GM19035 (cell line): ENCODE measurements around the gene HPRT1.

ENCODE experiments used
- ATAC-seq: cut with Tn5 transposase; IDR thresholded peaks from one replicate; pipeline ENCODE4 v1.9.1; 2021; ENCODE audit not compliant: unreplicated experiment

Gene HPRT1

DNA sequence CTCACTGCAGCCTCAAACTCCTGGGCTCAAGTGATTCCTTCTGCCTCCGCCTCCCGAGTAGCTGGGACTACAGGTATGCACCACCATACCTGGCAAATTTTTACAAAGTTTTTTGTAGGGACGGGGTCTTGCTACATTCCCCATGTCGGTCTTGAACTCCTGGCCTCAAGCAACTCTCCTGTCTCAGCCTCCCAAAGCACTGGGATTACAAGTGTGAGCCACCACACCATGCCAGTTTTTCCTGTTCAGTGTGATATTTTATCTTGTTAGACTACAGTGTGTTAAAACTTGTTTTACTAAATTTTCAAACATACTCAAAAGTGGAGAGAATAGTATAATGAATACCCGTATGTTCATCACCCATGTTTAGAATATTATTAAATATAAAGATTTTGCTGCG, 12.1 kb downstream of the HPRT1 start:
- no peak for ATAC-seq

DNA sequence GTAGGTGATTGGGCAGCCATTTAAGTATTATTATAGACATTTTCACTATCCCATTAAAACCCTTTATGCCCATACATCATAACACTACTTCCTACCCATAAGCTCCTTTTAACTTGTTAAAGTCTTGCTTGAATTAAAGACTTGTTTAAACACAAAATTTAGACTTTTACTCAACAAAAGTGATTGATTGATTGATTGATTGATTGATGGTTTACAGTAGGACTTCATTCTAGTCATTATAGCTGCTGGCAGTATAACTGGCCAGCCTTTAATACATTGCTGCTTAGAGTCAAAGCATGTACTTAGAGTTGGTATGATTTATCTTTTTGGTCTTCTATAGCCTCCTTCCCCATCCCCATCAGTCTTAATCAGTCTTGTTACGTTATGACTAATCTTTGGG, 16.3 kb downstream of the HPRT1 start:
- ATAC-seq = no peak

DNA sequence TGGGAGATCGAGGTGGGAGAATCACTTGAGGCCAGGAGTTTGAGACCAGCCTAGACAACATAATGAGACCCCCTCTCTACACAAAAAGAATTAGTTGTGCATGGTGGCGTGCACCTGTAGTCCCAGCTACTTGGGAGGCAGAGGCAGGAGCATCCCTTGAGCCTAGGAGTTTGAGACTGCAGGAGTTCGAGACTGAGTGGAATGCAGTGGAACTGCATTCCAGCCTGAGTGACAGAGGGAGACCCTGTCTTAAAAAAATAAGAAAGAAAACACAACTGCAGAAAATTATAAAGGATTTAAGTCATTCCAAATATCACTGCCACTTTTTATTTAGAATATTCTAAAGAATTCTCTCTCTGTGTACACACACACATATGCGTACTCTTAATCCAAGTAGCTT, 18.4 kb downstream of the HPRT1 start:
- no peak for ATAC-seq

DNA sequence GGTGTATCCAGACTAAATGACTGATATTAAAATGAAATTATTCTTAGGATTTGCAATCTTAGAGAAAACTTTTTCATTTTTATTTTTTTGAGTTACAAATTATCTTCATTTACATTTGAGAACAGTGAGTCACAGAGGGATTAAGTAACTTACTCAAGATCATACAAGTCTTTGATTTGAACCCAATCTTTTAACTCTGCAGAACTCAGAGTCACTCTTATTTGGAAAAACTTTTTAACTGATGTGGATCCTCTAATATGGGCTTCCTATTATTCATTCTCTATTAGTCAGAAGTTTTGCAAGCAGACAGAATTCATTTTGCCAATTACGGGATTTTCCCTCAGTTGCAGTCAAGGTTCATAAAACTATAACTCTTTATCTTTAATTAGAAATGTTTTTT, 20.1 kb downstream of the HPRT1 start:
- no peak for ATAC-seq

DNA sequence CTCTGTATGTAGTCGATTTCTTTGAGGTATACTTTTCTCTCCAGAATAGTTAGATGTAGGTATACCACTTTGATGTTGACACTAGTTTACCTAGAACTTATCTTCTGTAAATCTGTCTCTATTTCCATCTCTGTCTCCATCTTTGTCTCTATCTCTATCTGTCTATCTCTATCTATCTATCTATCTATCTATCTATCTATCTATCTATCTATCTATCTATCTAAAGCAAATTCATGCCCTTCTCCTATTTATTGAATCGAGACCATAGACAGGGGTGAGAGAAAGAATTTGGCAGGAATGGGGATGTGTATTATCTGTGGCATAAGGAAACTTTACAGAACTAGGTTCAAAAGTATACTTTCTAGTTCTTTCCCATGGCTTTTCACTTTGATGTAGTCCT, 21.4 kb downstream of the HPRT1 start:
- ATAC-seq = no peak

DNA sequence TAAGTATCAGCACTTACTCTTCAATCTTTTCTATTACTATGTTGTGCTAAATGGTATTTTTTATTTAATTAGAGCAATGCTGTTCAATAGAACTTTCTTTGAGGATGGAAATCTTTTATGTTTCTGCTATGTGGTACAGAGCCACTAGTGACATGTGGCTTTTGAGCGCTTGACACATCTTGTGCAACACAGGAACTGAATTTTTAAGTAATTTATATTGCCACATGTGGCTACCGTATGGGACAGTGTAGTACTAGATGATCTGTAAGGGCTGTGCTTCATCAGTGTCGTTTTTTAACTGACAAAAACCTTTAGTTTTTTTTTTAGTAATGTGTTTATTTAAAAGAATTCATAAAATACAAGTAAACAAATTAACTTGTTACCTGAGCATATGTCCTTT, 22.4 kb downstream of the HPRT1 start:
- no peak for ATAC-seq

GRCh38 chrX:134484039-134484438, 24.1 kb downstream of the HPRT1 start:
- ATAC-seq = no peak

DNA sequence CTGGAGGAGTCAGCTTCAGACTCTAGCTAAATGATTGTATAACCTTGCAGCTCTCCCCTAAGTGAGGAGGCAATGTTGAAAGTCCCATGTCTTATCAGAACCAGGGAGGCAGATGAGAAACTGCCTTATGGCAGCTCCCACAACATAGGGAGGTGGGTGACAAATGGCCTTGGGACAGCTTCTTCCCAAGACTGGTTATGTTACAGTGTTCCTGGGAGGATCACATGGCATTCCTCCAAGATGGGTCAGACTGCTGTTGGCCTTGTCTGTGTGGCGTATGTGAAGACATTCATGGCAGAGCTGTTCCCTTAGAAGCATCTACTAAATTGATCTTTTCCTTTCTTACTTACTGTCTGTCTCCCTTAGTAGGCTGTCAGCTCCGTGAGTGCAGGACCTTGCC, 42.0 kb downstream of the HPRT1 start:
- no peak for ATAC-seq

DNA sequence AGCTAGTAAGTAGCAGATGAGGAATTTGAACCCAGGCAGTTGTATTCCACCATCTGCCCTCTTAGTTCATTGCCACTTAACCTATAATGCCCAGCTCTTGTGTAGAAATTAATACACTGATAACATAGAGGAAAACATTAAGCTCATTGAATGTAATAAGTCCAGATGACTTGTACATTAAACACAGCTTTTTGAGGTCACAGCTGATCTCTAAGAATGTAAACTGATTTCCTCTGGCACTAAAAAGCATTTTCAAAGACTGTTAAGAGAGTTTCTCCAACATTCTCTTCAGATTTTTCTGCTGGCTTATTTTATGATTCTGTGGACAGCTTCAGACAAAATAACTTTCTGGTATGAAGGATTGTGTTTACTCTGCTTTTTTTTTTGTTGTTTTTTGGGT, 42.7 kb downstream of the HPRT1 start:
- no peak for ATAC-seq

DNA sequence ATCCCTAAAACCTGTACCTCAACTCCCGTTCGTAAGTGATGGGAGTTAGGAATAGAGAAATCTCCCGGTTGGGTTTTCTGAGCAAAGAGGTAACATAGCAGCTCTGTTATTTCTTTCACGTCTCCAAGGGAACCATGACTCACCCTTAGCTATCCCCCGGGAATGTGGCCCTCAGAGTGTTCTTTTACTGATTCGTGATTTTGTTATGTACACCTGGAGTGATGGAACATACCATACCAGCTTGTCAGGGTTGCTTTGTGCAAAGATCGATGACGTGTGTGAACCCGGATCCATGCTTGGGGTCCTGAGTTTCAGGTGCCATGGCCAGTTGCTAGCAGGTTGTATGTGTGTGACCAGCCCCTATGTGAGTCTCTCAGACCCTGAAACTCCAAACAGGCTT, 52.6 kb downstream of the HPRT1 start:
- ATAC-seq = no peak

- ATAC-seq = no peak
Observed at GRCh38 chrX:134513091-134513490, 53.1 kb downstream of the HPRT1 start.

DNA sequence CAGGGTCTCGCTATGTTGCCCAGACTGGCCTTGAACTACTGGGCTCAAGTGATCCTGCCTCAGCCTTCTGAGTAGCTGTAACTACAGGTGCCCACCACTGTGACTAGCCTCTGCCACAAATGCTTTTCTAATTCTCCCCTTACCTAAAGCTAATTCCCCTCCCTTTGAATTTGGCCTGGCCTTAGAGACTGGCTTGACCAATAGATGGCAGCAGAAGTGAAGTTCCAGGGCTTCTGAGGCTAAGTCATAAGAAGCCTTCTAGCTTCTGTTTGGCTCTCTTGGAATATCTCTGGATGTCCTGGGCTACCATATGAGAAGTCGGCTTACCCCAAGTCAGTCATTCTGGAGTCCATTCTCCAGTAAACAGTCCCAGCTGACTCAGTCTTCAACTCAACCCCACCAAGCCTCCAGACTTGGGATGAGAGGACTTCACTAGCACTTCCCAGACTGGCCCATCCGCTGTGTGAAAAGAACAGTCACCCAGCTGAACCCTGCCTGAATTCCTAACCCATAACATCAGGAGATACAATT, 61.0 kb downstream of the HPRT1 start:
- ATAC-seq = no peak

DNA sequence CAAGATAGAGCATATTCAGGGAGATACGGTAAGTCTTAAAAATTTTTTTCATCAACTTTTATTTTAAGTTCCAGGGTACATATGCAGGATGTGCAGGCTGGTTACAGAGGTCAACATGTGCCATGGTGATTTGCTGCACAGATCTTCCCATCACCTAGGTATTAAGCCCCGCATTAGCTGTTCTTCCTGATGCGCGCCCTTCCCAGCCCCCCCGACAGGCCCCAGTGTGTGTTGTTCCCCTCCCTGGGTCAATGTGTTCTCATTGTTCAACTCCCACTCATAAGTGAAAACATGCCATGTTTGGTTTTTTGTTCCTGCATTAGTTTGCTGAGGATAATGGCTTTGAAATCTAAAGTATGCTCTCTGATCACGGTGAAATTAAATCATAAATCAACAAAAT, 64.2 kb downstream of the HPRT1 start:
- ATAC-seq = no peak

DNA sequence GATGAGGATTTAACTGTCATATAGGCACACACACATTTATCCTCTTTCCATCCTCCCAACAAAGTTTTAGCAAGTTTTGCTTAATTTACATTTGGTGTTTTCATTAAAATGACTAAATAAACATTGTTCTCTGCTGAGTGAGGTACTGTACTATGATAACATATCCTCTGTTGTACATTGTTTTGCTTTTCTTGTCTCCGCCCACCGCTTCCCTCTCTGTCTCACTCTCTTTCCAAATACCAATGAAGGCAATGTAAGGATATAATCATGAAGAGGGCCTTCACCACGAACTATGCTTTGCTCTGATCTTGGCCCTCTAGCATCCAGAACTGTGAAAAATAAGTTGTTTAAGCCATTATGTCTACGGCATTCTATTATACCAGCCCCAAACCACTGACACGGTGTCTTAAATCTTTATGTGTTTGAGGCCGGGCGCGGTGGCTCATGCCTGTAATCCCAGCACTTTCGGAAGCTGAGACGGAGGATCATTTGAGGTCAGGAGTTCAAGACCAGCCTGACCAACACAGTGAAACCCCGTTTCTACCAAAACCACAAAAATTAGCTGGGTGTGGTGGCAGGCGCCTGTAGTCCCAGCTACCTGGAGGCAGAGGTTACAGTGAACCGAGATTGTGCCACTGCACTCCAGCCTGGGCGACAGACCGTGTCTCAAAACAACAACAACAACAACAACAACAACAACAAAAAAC, 65.3 kb downstream of the HPRT1 start:
- ATAC-seq = no peak

DNA sequence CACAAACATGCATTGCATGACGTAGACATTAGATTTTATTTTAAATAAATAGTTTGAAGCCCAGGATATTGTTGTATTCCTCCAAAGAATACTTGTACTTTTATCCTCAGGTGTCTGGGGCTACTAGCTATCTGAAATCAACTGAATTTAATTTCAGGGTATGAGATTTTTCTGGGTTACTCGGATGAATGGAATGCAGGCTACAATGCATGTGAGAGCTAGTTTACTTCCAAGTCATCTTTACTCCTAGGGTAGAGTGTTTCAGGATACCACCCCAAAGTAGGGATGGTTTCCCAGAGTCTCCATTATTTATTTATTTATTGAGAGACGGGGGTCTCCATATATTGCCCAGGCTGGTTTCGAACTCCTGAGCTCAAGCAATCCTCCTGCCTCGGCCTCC, 66.4 kb downstream of the HPRT1 start:
- ATAC-seq = no peak

DNA sequence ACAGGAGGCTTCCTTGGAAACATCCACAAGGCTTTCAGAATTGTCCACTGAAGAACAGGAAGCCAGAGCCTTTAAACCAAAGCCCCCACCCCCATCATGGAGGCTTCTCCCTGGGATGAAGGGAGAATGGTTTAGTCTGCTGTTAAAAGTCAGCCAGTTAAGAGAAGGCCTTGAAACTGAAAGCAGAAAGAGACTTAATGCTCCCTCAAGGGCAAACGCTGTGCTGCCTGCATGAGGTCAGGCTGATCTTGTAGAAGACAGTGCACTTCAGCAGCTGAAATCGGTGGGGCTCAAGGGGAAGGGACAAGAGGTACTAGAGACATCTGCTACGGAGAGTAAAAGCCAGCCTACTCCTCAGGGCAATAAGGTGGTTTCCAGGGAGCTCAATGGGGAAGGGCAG, 69.0 kb downstream of the HPRT1 start:
- no peak for ATAC-seq

DNA sequence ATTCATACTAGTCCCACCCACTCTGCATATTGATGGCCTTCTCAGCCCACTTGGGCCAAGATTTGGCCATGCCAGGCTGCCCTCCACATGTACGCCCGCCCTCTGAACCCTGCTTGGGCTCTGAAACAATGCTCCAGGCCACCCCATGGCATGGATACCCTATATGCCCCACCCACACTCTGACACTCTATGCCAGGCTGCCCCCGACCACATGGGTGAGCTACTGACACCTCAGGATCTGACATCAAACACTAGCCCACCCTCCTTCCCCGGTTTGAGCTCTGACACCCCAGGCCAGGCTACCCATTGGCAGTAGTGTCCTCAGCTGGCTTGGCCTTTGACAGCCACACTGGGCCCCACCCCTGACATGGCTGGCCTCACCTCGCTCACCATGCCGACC, 69.5 kb downstream of the HPRT1 start:
- ATAC-seq = no peak

- ATAC-seq = no peak
Observed at GRCh38 chrX:134530845-134531244, 70.9 kb downstream of the HPRT1 start.

DNA sequence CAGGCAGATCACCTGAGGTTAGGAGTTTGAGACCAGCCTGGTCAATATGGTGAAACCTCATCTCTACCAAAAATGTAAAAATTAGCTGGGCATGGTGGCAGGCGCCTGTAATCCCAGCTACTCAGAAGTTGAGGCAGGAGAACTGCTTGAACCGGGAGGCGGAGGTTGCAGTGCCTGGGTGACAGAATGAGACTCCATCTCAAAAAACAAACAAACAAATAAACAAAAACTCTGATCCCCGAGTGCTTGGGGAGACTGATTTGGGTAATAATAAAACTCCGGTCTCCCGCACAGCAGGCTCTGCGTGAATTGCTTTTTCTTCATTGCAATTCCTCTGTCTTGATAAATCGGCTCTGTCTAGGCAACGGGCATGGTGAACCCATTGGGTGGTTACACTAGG, 73.4 kb downstream of the HPRT1 start:
- ATAC-seq = no peak

GRCh38 chrX:134533952-134534351, 74.0 kb downstream of the HPRT1 start:
- ATAC-seq = no peak

GRCh38 chrX:134537179-134537955, 77.4 kb downstream of the HPRT1 start:
- no peak for ATAC-seq

DNA sequence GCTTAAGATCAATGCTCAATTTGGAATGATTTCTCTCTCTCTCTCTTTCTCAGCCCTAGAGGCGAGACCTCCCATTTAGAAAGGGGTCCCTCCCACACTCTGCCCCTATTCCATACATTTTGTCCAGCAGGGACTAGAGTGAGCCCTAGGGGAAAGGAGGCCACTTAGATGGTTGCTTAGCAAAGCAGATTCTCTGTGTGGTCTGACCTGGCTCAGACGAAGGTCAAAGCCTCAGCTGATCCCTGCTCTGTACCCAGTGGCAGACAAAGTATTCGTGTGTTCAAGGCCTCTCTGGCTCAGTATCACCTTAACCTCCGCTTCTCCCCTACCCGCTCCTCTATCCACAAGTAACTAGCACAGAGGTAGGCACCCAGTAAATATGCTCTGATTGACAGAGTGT, 78.4 kb downstream of the HPRT1 start:
- ATAC-seq = no peak

GRCh38 chrX:134541906-134542305, 81.9 kb downstream of the HPRT1 start:
- ATAC-seq = no peak
